A549 (cell line): ENCODE measurements around the gene HMGN5.

ENCODE experiments used
- CBX2 ChIP-seq: fragments of 200-600 bp; sonication (generic); IDR thresholded peaks from 2 replicates; pipeline ENCODE4 v1.6.1; 2016; ENCODE audit warnings: low read depth, mild to moderate bottlenecking, borderline replicate concordance
- GATA3 ChIP-seq: IDR thresholded peaks from 2 replicates; pipeline ENCODE4 v1.6.1; 2012; ENCODE audit warnings: borderline replicate concordance
- JUN ChIP-seq, 2 experiments: fragments of >200 bp; sonication (Bioruptor Twin); formaldehyde crosslinking; IDR thresholded peaks; 2 replicates in 1 of 2; 3 replicates in 1 of 2; pipeline ENCODE4 v1.6.1; 2016 to 2017
- KDM5A ChIP-seq: fragments of 200-600 bp; sonication (generic); IDR thresholded peaks from 2 replicates; pipeline ENCODE4 v1.6.1; 2016; ENCODE audit warnings: antibody characterized with exemption, mild to moderate bottlenecking
- MAZ ChIP-seq: fragments of 150-350 bp; IDR thresholded peaks from 2 replicates; pipeline ENCODE4 v1.6.1; 2014; ENCODE audit warnings: antibody characterized with exemption, low read depth, low read length, borderline replicate concordance
- MYC ChIP-seq: IDR thresholded peaks from 2 replicates; pipeline ENCODE4 v1.6.1; 2012; ENCODE audit warnings: mild to moderate bottlenecking, inconsistent platforms, low read length, improper control_type of control experiment, borderline replicate concordance
- NR3C1 ChIP-seq: fragments of >200 bp; sonication (Bioruptor Twin); formaldehyde crosslinking; IDR thresholded peaks from 3 replicates; pipeline ENCODE4 v1.6.1; 2017
- POLR2A ChIP-seq: IDR thresholded peaks from 2 replicates; pipeline ENCODE4 v1.6.1; 2012; ENCODE audit warnings: mild to moderate bottlenecking, low read length
- SMC3 ChIP-seq: fragments of >200 bp; sonication (Bioruptor Twin); formaldehyde crosslinking; IDR thresholded peaks from 3 replicates; pipeline ENCODE4 v1.6.1; 2018; ENCODE audit warnings: inconsistent platforms
- TF ChIP-seq, protein P1 (sequence below): fragments of >200 bp; sonication (Bioruptor Twin); formaldehyde crosslinking; IDR thresholded peaks from 3 replicates; pipeline ENCODE4 v1.5.1; 2016

DNA sequence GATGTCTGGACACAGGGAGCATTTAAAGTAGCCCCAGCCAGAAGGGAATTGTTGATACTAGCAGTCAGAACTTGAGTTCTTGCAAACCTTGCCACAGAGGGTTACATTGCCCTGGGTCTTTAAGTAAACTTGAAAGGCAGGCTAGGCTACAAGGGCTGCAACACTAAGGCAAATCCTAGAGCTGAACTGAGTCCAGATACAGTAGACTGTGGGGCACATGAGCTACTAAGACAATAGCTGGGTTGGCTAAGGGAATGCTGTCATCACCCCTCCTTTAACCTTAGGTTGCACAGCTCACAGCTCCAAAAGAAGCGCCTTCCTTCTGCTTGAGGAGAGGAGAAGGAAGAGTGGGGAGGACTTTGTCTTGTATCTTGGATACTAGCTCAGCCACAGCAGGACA is 35.8 kb upstream of the HMGN5 start:
- TF ChIP-seq NR3C1, result no peak
- TF ChIP-seq MAZ, result no peak
- TF ChIP-seq, protein P1, sequence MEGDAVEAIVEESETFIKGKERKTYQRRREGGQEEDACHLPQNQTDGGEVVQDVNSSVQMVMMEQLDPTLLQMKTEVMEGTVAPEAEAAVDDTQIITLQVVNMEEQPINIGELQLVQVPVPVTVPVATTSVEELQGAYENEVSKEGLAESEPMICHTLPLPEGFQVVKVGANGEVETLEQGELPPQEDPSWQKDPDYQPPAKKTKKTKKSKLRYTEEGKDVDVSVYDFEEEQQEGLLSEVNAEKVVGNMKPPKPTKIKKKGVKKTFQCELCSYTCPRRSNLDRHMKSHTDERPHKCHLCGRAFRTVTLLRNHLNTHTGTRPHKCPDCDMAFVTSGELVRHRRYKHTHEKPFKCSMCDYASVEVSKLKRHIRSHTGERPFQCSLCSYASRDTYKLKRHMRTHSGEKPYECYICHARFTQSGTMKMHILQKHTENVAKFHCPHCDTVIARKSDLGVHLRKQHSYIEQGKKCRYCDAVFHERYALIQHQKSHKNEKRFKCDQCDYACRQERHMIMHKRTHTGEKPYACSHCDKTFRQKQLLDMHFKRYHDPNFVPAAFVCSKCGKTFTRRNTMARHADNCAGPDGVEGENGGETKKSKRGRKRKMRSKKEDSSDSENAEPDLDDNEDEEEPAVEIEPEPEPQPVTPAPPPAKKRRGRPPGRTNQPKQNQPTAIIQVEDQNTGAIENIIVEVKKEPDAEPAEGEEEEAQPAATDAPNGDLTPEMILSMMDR, result no peak
- no peak for TF ChIP-seq GATA3
- TF ChIP-seq MYC, result no peak
- no peak for TF ChIP-seq CBX2
- TF ChIP-seq POLR2A, result no peak
- no peak for TF ChIP-seq JUN (IDR thresholded peaks at IDR 0.05)
- no peak for TF ChIP-seq SMC3
- no peak for TF ChIP-seq KDM5A
